Measurements from ENCODE around the gene RIMS1. TPM values are rescaled to one million over a fixed set of nuclear protein-coding genes. Genes with fewer than 3 reads are reported as not detected.
"Not testable (repeated sequence)": the region's sequence is repeated elsewhere in the genome, so short reads cannot be mapped to it uniquely, and the experiment has no call there.

RIMS1 gene
- polyA plus RNA-seq, 4 donors, result 1.4 to 2.9 (median 2.2) TPM

GRCh38 chr6:71967436-71967835 is 81.1 kb downstream of the RIMS1 start:
- DNase-seq (ENCODE audit: low read depth in 4 of 4, low spot score in 3 of 4), result no peak

- DNase-seq (ENCODE audit: low read depth in 4 of 4, low spot score in 3 of 4), result no peak
Observed at GRCh38 chr6:71977884-71978283, 91.5 kb downstream of the RIMS1 start.

- no peak for DNase-seq (ENCODE audit: low read depth in 4 of 4, low spot score in 3 of 4)
Observed at GRCh38 chr6:71979911-71980310, 93.6 kb downstream of the RIMS1 start.

- DNase-seq (ENCODE audit: low read depth in 4 of 4, low spot score in 3 of 4), result no peak
Observed at GRCh38 chr6:71982389-71982788, 96.0 kb downstream of the RIMS1 start.

- DNase-seq (ENCODE audit: low read depth in 4 of 4, low spot score in 3 of 4), result no peak
Observed at GRCh38 chr6:71983131-71983530, 96.8 kb downstream of the RIMS1 start.

GRCh38 chr6:71994705-71995271 is 108.4 kb downstream of the RIMS1 start:
- DNase-seq (ENCODE audit: low read depth in 4 of 4, low spot score in 3 of 4), result no peak

GRCh38 chr6:71997341-71997740 is 111.0 kb downstream of the RIMS1 start:
- DNase-seq (ENCODE audit: low read depth in 4 of 4, low spot score in 3 of 4), result no peak

- DNase-seq (ENCODE audit: low read depth in 4 of 4, low spot score in 3 of 4), result no peak
Observed at GRCh38 chr6:72002415-72002814, 116.1 kb downstream of the RIMS1 start.

- not testable (repeated sequence) for DNase-seq (ENCODE audit: low read depth in 4 of 4, low spot score in 3 of 4)
Observed at GRCh38 chr6:72006591-72006990, 120.2 kb downstream of the RIMS1 start.

GRCh38 chr6:72022830-72023229 is 136.5 kb downstream of the RIMS1 start:
- no peak for DNase-seq (ENCODE audit: low read depth in 4 of 4, low spot score in 3 of 4)

GRCh38 chr6:72031471-72031870 is 145.1 kb downstream of the RIMS1 start:
- no peak for DNase-seq (ENCODE audit: low read depth in 4 of 4, low spot score in 3 of 4)

- no peak for DNase-seq (ENCODE audit: low read depth in 4 of 4, low spot score in 3 of 4)
Observed at GRCh38 chr6:72032086-72032485, 145.7 kb downstream of the RIMS1 start.

GRCh38 chr6:72035486-72035885 is 149.1 kb downstream of the RIMS1 start:
- no peak for DNase-seq (ENCODE audit: low read depth in 4 of 4, low spot score in 3 of 4)

- no peak for DNase-seq (ENCODE audit: low read depth in 4 of 4, low spot score in 3 of 4)
Observed at GRCh38 chr6:72035966-72036365, 149.6 kb downstream of the RIMS1 start.

GRCh38 chr6:72037006-72037405 is 150.7 kb downstream of the RIMS1 start:
- DNase-seq (ENCODE audit: low read depth in 4 of 4, low spot score in 3 of 4), result no peak

GRCh38 chr6:72040111-72040510 is 153.8 kb downstream of the RIMS1 start:
- no peak for DNase-seq (ENCODE audit: low read depth in 4 of 4, low spot score in 3 of 4)

GRCh38 chr6:72042088-72042487 is 155.7 kb downstream of the RIMS1 start:
- no peak for DNase-seq (ENCODE audit: low read depth in 4 of 4, low spot score in 3 of 4)

- no peak for DNase-seq (ENCODE audit: low read depth in 4 of 4, low spot score in 3 of 4)
Observed at GRCh38 chr6:72048080-72048479, 161.7 kb downstream of the RIMS1 start.

GRCh38 chr6:72049376-72049775 is 163.0 kb downstream of the RIMS1 start:
- no peak for DNase-seq (ENCODE audit: low read depth in 4 of 4, low spot score in 3 of 4)

GRCh38 chr6:72061286-72061685 is 174.9 kb downstream of the RIMS1 start:
- DNase-seq (ENCODE audit: low read depth in 4 of 4, low spot score in 3 of 4), result no peak

- DNase-seq (ENCODE audit: low read depth in 4 of 4, low spot score in 3 of 4), result no peak
Observed at GRCh38 chr6:72064399-72064975, 178.1 kb downstream of the RIMS1 start.

- no peak for DNase-seq (ENCODE audit: low read depth in 4 of 4, low spot score in 3 of 4)
Observed at GRCh38 chr6:72078096-72078495, 191.7 kb downstream of the RIMS1 start.

Data from left renal pelvis (tissue), 4 donors.